GM18873 (cell line): ENCODE measurements around the gene SIPA1L2.
"Not testable (repeated sequence)": the region's sequence is repeated elsewhere in the genome, so short reads cannot be mapped to it uniquely, and the experiment has no call there.

ENCODE experiments used
- ATAC-seq: cut with Tn5 transposase; IDR thresholded peaks from one replicate; pipeline ENCODE4 v1.9.1; 2021; ENCODE audit warnings: mild to moderate bottlenecking, moderate library complexity, moderate number of reproducible peaks; ENCODE audit not compliant: unreplicated experiment, low FRiP score

Gene SIPA1L2

GRCh38 chr1:232620356-232620969 lies 9.5 kb downstream of the SIPA1L2 start:
- ATAC-seq = no peak

GRCh38 chr1:232617237-232617636 lies 12.7 kb downstream of the SIPA1L2 start:
- no peak for ATAC-seq

GRCh38 chr1:232615306-232615800 lies 14.6 kb downstream of the SIPA1L2 start:
- no peak for ATAC-seq

- ATAC-seq = no peak
Observed at GRCh38 chr1:232614811-232615210, 15.1 kb downstream of the SIPA1L2 start.

- no peak for ATAC-seq
Observed at GRCh38 chr1:232613752-232614381, 16.1 kb downstream of the SIPA1L2 start.

- ATAC-seq = not testable (repeated sequence)
Observed at GRCh38 chr1:232612836-232613235, 17.1 kb downstream of the SIPA1L2 start.

- ATAC-seq = no peak
Observed at GRCh38 chr1:232611834-232612233, 18.1 kb downstream of the SIPA1L2 start.

GRCh38 chr1:232610902-232611745 lies 18.8 kb downstream of the SIPA1L2 start:
- not testable (repeated sequence) for ATAC-seq

GRCh38 chr1:232610192-232610901 lies 19.6 kb downstream of the SIPA1L2 start:
- ATAC-seq = no peak

- ATAC-seq = no peak
Observed at GRCh38 chr1:232608427-232608826, 21.5 kb downstream of the SIPA1L2 start.

GRCh38 chr1:232602622-232603021 lies 27.3 kb downstream of the SIPA1L2 start:
- no peak for ATAC-seq

GRCh38 chr1:232600424-232601258 lies 29.3 kb downstream of the SIPA1L2 start:
- ATAC-seq = no peak

- peak; percentile 71 for ATAC-seq
Observed at GRCh38 chr1:232599178-232600041, 30.5 kb downstream of the SIPA1L2 start.

- ATAC-seq = no peak
Observed at GRCh38 chr1:232598837-232599177, 31.1 kb downstream of the SIPA1L2 start.

GRCh38 chr1:232598133-232598532 lies 31.8 kb downstream of the SIPA1L2 start:
- ATAC-seq = no peak

GRCh38 chr1:232597721-232598120 lies 32.2 kb downstream of the SIPA1L2 start:
- ATAC-seq = no peak

- ATAC-seq = peak; percentile 42
Observed at GRCh38 chr1:232596666-232597303, 33.1 kb downstream of the SIPA1L2 start.
